SK-N-MC (cell line): Measurements from ENCODE around the gene TBC1D22A.

Experiments used
- DNase-seq: peaks from one replicate; pipeline ENCODE4 v3.0.0-alpha.2; 2011; ENCODE audit warnings: low read depth, low spot score
- H3K27ac ChIP-seq: fragments of 200-600 bp; sonication (generic); 2 replicates; pipeline ENCODE4 v1.5.1; 2016; ENCODE audit warnings: mixed run types
- H3K36me3 ChIP-seq: fragments of 200-600 bp; sonication (generic); 2 replicates; pipeline ENCODE4 v1.6.1; 2017; ENCODE audit warnings: antibody characterized with exemption, low read length, mixed read lengths; ENCODE audit not compliant: insufficient read depth
- H3K4me3 ChIP-seq: fragments of 200-600 bp; sonication (generic); 2 replicates; pipeline ENCODE4 v1.5.1; 2016
- H3K9ac ChIP-seq: fragments of 200-600 bp; sonication (generic); 2 replicates; pipeline ENCODE4 v1.8.0; 2017; ENCODE audit warnings: mixed run types, mixed read lengths; ENCODE audit not compliant: insufficient read length
- H3K9me3 ChIP-seq: fragments of 200-600 bp; sonication (generic); 2 replicates; pipeline ENCODE4 v1.6.1; 2017; ENCODE audit warnings: low read depth, mild to moderate bottlenecking, antibody characterized with exemption, low read length, moderate library complexity, mixed read lengths
- EZH2 ChIP-seq: fragments of 200-600 bp; sonication (generic); IDR thresholded peaks from one replicate; pipeline ENCODE4 v1.6.1; 2017; ENCODE audit warnings: antibody characterized with exemption
- FOXP2 ChIP-seq: optimal IDR thresholded peaks from 2 replicates; pipeline ENCODE3; 2011; ENCODE audit warnings: mild to moderate bottlenecking, moderate library complexity; ENCODE audit not compliant: insufficient read depth; ENCODE audit errors: extremely low read length, control extremely low read depth
- POLR2AphosphoS5 ChIP-seq: IDR thresholded peaks from 2 replicates; pipeline ENCODE4 v1.6.1; 2012; ENCODE audit warnings: mild to moderate bottlenecking, low read depth, low read length, borderline replicate concordance

The TBC1D22A gene

GRCh38 chr22:46764140-46764680, 1.8 kb downstream of the TBC1D22A start:
- Histone ChIP-seq H3K9ac (no peak overlapping the region), H3K27ac (no peak overlapping the region), H3K36me3 (no peaks in the 10 kb centered on the region), H3K4me3 (no peak overlapping the region), H3K9me3 (no peaks in the 10 kb centered on the region)
- no peak for DNase-seq
- no peak for TF ChIP-seq POLR2AphosphoS5
- no peak for TF ChIP-seq EZH2
- no peak for TF ChIP-seq FOXP2

- Histone ChIP-seq H3K4me3 (no peak overlapping the region), H3K27ac (no peak overlapping the region), H3K36me3 (no peaks in the 10 kb centered on the region), H3K9me3 (no peaks in the 10 kb centered on the region), H3K9ac (no peak overlapping the region)
- no peak for TF ChIP-seq FOXP2
- DNase-seq: no peak
Observed at GRCh38 chr22:46764779-46765485, 2.5 kb downstream of the TBC1D22A start.

- H3K9me3 ChIP-seq: no peaks in the 10 kb centered on the region
- no peak for TF ChIP-seq POLR2AphosphoS5
- TF ChIP-seq EZH2: no peak
- no peak for TF ChIP-seq FOXP2
- H3K36me3 ChIP-seq: no peaks in the 10 kb centered on the region
- no peak for DNase-seq
- no peak overlapping the region for H3K9ac ChIP-seq
- no peak overlapping the region for H3K27ac ChIP-seq
- no peak overlapping the region for H3K4me3 ChIP-seq
Observed at GRCh38 chr22:46766611-46767010, 4.2 kb downstream of the TBC1D22A start.

- no peak for DNase-seq
- no peak overlapping the region for H3K9ac ChIP-seq
- H3K9me3 ChIP-seq: no peaks in the 10 kb centered on the region
- no peak overlapping the region for H3K27ac ChIP-seq
- TF ChIP-seq POLR2AphosphoS5 (no peak), FOXP2 (no peak), EZH2 (no peak)
- H3K36me3 ChIP-seq: no peaks in the 10 kb centered on the region
- H3K4me3 ChIP-seq: no peak overlapping the region
Observed at GRCh38 chr22:46767249-46767985, 5.0 kb downstream of the TBC1D22A start.

GRCh38 chr22:46769191-46769675, 6.8 kb downstream of the TBC1D22A start:
- DNase-seq: no peak
- no peak for TF ChIP-seq EZH2
- H3K9ac ChIP-seq: no peak overlapping the region
- no peak overlapping the region for H3K27ac ChIP-seq
- no peaks in the 10 kb centered on the region for H3K9me3 ChIP-seq
- H3K36me3 ChIP-seq: no peaks in the 10 kb centered on the region
- H3K4me3 ChIP-seq: no peak overlapping the region

GRCh38 chr22:46769706-46770105, 7.3 kb downstream of the TBC1D22A start:
- Histone ChIP-seq H3K9me3 (no peaks in the 10 kb centered on the region), H3K9ac (no peak overlapping the region), H3K4me3 (no peak overlapping the region), H3K36me3 (no peaks in the 10 kb centered on the region), H3K27ac (no peak overlapping the region)
- TF ChIP-seq FOXP2: no peak
- TF ChIP-seq POLR2AphosphoS5: no peak
- no peak for TF ChIP-seq EZH2
- DNase-seq: no peak

- Histone ChIP-seq H3K9ac (no peak overlapping the region), H3K4me3 (no peak overlapping the region), H3K36me3 (no peaks in the 10 kb centered on the region), H3K9me3 (no peaks in the 10 kb centered on the region), H3K27ac (0 out of 2 replicates have a peak overlapping the region, but pooled peaks have one; percentile 46)
- no peak for DNase-seq
- TF ChIP-seq EZH2 (no peak), POLR2AphosphoS5 (no peak), FOXP2 (no peak)
Observed at GRCh38 chr22:46770151-46770641, 7.7 kb downstream of the TBC1D22A start.

- Histone ChIP-seq H3K9ac (no peak overlapping the region), H3K36me3 (no peaks in the 10 kb centered on the region), H3K9me3 (no peaks in the 10 kb centered on the region), H3K27ac (peak overlapping the region; percentile 46), H3K4me3 (no peak overlapping the region)
- no peak for DNase-seq
- TF ChIP-seq FOXP2 (no peak), EZH2 (no peak), POLR2AphosphoS5 (no peak)
Observed at GRCh38 chr22:46770726-46771125, 8.3 kb downstream of the TBC1D22A start.

- Histone ChIP-seq H3K9ac (no peak overlapping the region), H3K9me3 (no peaks in the 10 kb centered on the region), H3K4me3 (no peak overlapping the region), H3K27ac (no peak overlapping the region), H3K36me3 (no peaks in the 10 kb centered on the region)
- no peak for TF ChIP-seq POLR2AphosphoS5
- TF ChIP-seq EZH2: no peak
- TF ChIP-seq FOXP2: no peak
- no peak for DNase-seq
Observed at GRCh38 chr22:46773076-46773475, 10.6 kb downstream of the TBC1D22A start.
